Fibroblast of lung (primary cell): Measurements from ENCODE around the gene STMN3.

Source experiments
- CTCF ChIP-seq, 2 donors: IDR thresholded peaks in 1 of 2; conservative IDR thresholded peaks in 1 of 2; 1 replicate in 1 of 2; 2 replicates in 1 of 2; pipeline ENCODE4 v1.5.1; 2011 to 2012; ENCODE audit warnings: low read length in 2 of 2, control low read depth in 1 of 2, inconsistent platforms in 1 of 2, low read depth in 1 of 2, mild to moderate bottlenecking in 1 of 2
- EZH2 ChIP-seq: IDR thresholded peaks from 2 replicates; pipeline ENCODE4 v1.5.1; 2012; ENCODE audit warnings: low read length, control low read depth, mild to moderate bottlenecking; ENCODE audit errors: missing control alignments

DNA sequence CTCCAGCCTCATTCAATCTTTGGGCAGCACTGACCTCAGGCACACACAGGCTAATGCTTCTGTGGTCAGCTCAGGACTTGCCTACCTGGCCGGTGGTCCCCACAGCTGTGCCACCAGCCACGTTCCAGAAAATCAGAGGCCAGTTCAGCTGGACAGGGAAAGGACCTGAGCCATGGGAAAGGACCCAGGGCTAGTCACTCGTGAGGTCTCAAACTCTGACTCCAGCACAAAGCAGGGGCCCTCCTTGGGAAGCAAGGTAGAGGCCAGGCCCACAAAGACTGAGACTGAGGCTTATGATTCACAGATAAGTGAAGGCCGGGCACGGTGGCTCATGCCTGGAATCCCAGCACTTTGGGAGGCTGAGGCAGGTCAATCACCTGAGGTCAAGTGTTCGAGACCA is 56.8 kb downstream of the STMN3 start:
- TF ChIP-seq CTCF (conservative IDR thresholded peaks at IDR 0.05 in 1 of 2, IDR thresholded peaks at IDR 0.05 in 1 of 2; ENCODE audit: low read depth in 1 of 2, low read length in 2 of 2) (no peak), EZH2 (no peak)
